CD14-positive monocyte (primary cell): Measurements from ENCODE around the gene ZNF804B. TPM values are rescaled to one million over a fixed set of nuclear protein-coding genes. Genes with fewer than 3 reads are reported as not detected.

Experiments
- DNase-seq, 3 donors: peaks; one replicate each; pipeline ENCODE4 v3.0.0-alpha.2; 2011 to 2022
- H2AFZ ChIP-seq: 2 replicates; pipeline ENCODE4 v1.6.0; 2012; ENCODE audit warnings: mild to moderate bottlenecking, low read depth, low read length, inconsistent platforms; ENCODE audit not compliant: insufficient read depth, poor library complexity, severe bottlenecking
- H3K27ac ChIP-seq, 2 donors: 1 replicate in 1 of 2; 2 replicates in 1 of 2; pipeline ENCODE4 v1.5.1; 2012 to 2013; ENCODE audit warnings: low read length in 2 of 2, control low read depth in 1 of 2, inconsistent platforms in 1 of 2, low read depth in 1 of 2, mild to moderate bottlenecking in 1 of 2
- H3K27me3 ChIP-seq, 2 donors: one replicate each; pipeline versions ENCODE4 v1.6.0 to v1.6.1; 2011 to 2013; ENCODE audit warnings: low read length in 2 of 2; ENCODE audit not compliant: control insufficient read depth in 2 of 2, insufficient read depth in 2 of 2
- H3K36me3 ChIP-seq, 2 donors: replicated peaks in 1 of 2; 1 replicate in 1 of 2; 2 replicates in 1 of 2; pipeline versions ENCODE4 v1.5.1 to v1.6.1; 2012 to 2013; ENCODE audit warnings: low read length in 2 of 2, control low read depth in 1 of 2, inconsistent platforms in 1 of 2, mild to moderate bottlenecking in 1 of 2; ENCODE audit not compliant: insufficient read depth in 2 of 2, control insufficient read depth in 1 of 2
- H3K4me1 ChIP-seq, 2 donors: 1 replicate in 1 of 2; 2 replicates in 1 of 2; pipeline versions ENCODE4 v1.5.1 to v1.6.1; 2012 to 2013; ENCODE audit warnings: low read length in 2 of 2, control low read depth in 1 of 2, inconsistent platforms in 1 of 2, mild to moderate bottlenecking in 1 of 2, moderate library complexity in 1 of 2; ENCODE audit not compliant: insufficient read depth in 2 of 2, control insufficient read depth in 1 of 2
- H3K4me2 ChIP-seq: replicated peaks from 2 replicates; pipeline ENCODE3; 2012; ENCODE audit warnings: low read length, moderate library complexity, mild to moderate bottlenecking; ENCODE audit not compliant: poor library complexity, severe bottlenecking; ENCODE audit errors: extremely low read depth
- H3K4me3 ChIP-seq, 3 experiments: fragments of 200-600 bp in 1 of 3; sonication (generic) in 1 of 3; replicated peaks in 1 of 3; 1 replicate in 2 of 3; 2 replicates in 1 of 3; pipeline ENCODE4 v1.5.1; 2011 to 2013; ENCODE audit warnings: low read length in 3 of 3, mild to moderate bottlenecking in 3 of 3, control low read depth in 2 of 3, low read depth in 2 of 3, inconsistent platforms in 1 of 3, moderate library complexity in 1 of 3
- H3K79me2 ChIP-seq: 2 replicates; pipeline ENCODE4 v1.6.0; 2012; ENCODE audit warnings: mild to moderate bottlenecking, control low read depth, inconsistent platforms, low read length, moderate library complexity; ENCODE audit not compliant: insufficient read depth
- H3K9ac ChIP-seq: 2 replicates; pipeline ENCODE4 v1.6.0; 2017; ENCODE audit warnings: low read length, mild to moderate bottlenecking; ENCODE audit not compliant: insufficient read depth, poor library complexity, severe bottlenecking
- H3K9me3 ChIP-seq, 2 donors: replicated peaks in 1 of 2; 1 replicate in 1 of 2; 2 replicates in 1 of 2; pipeline versions ENCODE4 v1.5.1 to v1.6.1; 2012 to 2013; ENCODE audit warnings: low read length in 2 of 2, control low read depth in 1 of 2; ENCODE audit not compliant: control insufficient read depth in 1 of 2, insufficient read depth in 1 of 2
- H4K20me1 ChIP-seq: 2 replicates; pipeline ENCODE4 v1.6.0; 2012; ENCODE audit warnings: mild to moderate bottlenecking, low read length, control low read depth, moderate library complexity; ENCODE audit not compliant: insufficient read depth
- H3K27ac Mint-ChIP-seq, 7 donors: one replicate each; pipeline ENCODE4 v1.8.0; 2020; ENCODE audit warnings: mild to moderate bottlenecking in 7 of 7, mixed read lengths in 7 of 7, moderate library complexity in 6 of 7, inconsistent platforms in 2 of 7
- H3K27me3 Mint-ChIP-seq, 3 donors: one replicate each; pipeline ENCODE4 v1.8.0; 2021 to 2022; ENCODE audit warnings: low read depth in 3 of 3, mild to moderate bottlenecking in 3 of 3, mixed read lengths in 3 of 3, moderate library complexity in 3 of 3, inconsistent platforms in 1 of 3
- H3K36me3 Mint-ChIP-seq, 2 donors: one replicate each; pipeline ENCODE4 v1.8.0; 2020; ENCODE audit warnings: mixed read lengths in 2 of 2, inconsistent platforms in 1 of 2, mild to moderate bottlenecking in 1 of 2
- H3K4me1 Mint-ChIP-seq: one replicate; pipeline ENCODE4 v1.8.0; 2020; ENCODE audit warnings: mild to moderate bottlenecking, mixed read lengths
- H3K4me3 Mint-ChIP-seq, 2 donors: one replicate each; pipeline ENCODE4 v1.8.0; 2020; ENCODE audit warnings: mild to moderate bottlenecking in 2 of 2, mixed read lengths in 2 of 2, moderate library complexity in 1 of 2
- H3K9me3 Mint-ChIP-seq, 7 donors: one replicate each; pipeline ENCODE4 v1.8.0; 2020 to 2022; ENCODE audit warnings: mixed read lengths in 7 of 7, mild to moderate bottlenecking in 6 of 7, moderate library complexity in 6 of 7, inconsistent platforms in 2 of 7
- WGBS: methylation state at CpG from one replicate; pipeline ENCODE4 v1.1.5; 2013; ENCODE audit warnings: missing lambda C conversion rate; ENCODE audit not compliant: insufficient coverage; 5-methylcytosine and 5-hydroxymethylcytosine counted together
- intact Hi-C, 2 donors: fragments of 100-400 bp; cut with micrococcal nuclease; formaldehyde crosslinking; loops; one replicate each; pipeline versions ENCODE4 v1.15.0 to v1.15.1; 2023
- polyA plus RNA-seq, 3 donors: library from polyadenylated mRNA; depleted of rRNA in 1 of 3; unstranded in 2 of 3; stranded (reverse) in 1 of 3; fragments of 300-500 nt in 2 of 3; fragments of >200 nt in 1 of 3; fragmentation: Illumina TruSeq in 2 of 3; gene quantifications; 1 replicate in 2 of 3; 2 replicates in 1 of 3; pipeline ENCODE4 v1.2.3, GENCODE V29; 2012 to 2021
- TF ChIP-seq, protein P1 (sequence below): fragments of 200-600 bp; IDR thresholded peaks from one replicate; pipeline ENCODE4 v1.8.0; 2022; ENCODE audit warnings: antibody characterized with exemption, mild to moderate bottlenecking

ZNF804B gene
- polyA plus RNA-seq, 3 donors = not detected

DNA sequence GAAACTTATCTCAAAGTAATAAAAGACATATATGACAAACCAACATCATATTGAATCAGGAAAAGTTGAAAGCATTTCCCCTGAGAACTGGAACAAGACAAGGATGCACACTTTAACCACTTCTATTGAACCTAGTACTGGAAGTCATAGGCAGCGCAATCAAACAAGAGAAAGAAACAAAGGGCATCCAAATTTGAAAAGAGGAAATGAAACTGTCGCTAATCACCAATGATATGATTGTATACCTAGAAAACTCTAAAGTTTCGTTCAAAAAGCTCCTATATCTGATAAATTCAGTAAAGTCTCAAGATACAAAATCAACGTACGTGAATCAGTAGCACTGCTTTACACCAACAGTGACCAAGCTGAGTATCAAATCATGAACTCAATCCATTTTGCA is 173.8 kb downstream of the ZNF804B start:
- Histone ChIP-seq H3K4me1 (no peaks in the 10 kb centered on the region), H2AFZ (no peak overlapping the region), H4K20me1 (no peaks in the 10 kb centered on the region), H3K79me2 (no peaks in the 10 kb centered on the region), H3K27ac (no peak overlapping the region), H3K27me3 (no peaks in the 10 kb centered on the region), H3K9me3 (no peaks in the 10 kb centered on the region), H3K4me2 (no peak overlapping the region), H3K4me3 (no peak overlapping the region), H3K9ac (no peak overlapping the region), H3K36me3 (no peaks in the 10 kb centered on the region)
- TF ChIP-seq, protein P1, sequence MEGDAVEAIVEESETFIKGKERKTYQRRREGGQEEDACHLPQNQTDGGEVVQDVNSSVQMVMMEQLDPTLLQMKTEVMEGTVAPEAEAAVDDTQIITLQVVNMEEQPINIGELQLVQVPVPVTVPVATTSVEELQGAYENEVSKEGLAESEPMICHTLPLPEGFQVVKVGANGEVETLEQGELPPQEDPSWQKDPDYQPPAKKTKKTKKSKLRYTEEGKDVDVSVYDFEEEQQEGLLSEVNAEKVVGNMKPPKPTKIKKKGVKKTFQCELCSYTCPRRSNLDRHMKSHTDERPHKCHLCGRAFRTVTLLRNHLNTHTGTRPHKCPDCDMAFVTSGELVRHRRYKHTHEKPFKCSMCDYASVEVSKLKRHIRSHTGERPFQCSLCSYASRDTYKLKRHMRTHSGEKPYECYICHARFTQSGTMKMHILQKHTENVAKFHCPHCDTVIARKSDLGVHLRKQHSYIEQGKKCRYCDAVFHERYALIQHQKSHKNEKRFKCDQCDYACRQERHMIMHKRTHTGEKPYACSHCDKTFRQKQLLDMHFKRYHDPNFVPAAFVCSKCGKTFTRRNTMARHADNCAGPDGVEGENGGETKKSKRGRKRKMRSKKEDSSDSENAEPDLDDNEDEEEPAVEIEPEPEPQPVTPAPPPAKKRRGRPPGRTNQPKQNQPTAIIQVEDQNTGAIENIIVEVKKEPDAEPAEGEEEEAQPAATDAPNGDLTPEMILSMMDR = no peak
- Mint-ChIP-seq H3K9me3 (peaks cover 0 to 7% (median 2%) of the 10 kb centered on the region in 7 donors), H3K36me3 (no peaks in the 10 kb centered on the region), H3K4me1 (no peaks in the 10 kb centered on the region), H3K27me3 (no peaks in the 10 kb centered on the region), H3K27ac (no peak overlapping the region), H3K4me3 (no peak overlapping the region)
- no peak for DNase-seq
- intact Hi-C loops = no loop called here
- WGBS = 95% methylated on average over 3 of the region's 5 CpGs

DNA sequence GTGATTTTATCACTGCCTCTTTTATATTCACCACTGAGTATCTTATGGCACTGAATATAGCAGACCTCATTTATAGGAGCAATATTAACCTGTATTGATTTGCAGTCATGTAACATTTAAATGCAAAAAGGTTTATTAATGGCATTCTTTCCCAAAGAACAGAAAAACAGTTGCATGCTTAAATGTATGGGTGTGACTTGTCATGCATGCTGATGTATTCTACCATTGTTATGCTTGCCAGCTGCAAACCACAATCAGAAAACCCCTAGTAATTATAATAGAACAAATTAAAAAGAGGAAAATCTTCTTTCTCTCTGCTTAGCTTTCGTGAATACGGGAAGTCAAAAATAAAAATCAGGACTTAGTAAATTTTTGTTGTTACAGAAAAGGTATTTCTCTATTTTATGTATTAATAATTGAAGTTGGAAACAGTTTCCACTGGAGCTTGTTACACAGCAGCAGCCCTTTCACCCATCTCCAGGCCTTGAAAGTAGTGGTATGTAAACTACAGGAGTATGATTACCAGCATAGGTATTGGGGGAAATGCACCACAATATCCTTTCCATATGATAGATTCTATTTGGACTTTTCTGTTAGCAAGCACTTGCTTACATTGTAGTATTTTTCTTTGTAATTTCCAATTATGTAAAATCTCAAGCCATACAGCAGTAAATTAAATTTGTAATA is 183.5 kb downstream of the ZNF804B start:
- no peaks in the 10 kb centered on the region for H3K36me3 Mint-ChIP-seq
- Histone ChIP-seq H3K79me2 (no peaks in the 10 kb centered on the region), H3K9ac (no peak overlapping the region), H3K27me3 (no peaks in the 10 kb centered on the region), H2AFZ (no peak overlapping the region), H3K4me1 (no peaks in the 10 kb centered on the region), H3K27ac (no peak overlapping the region), H4K20me1 (no peaks in the 10 kb centered on the region), H3K9me3 (no peaks in the 10 kb centered on the region), H3K4me2 (no peak overlapping the region), H3K4me3 (no peak overlapping the region), H3K36me3 (no peaks in the 10 kb centered on the region)
- H3K4me3 Mint-ChIP-seq = no peak overlapping the region
- H3K4me1 Mint-ChIP-seq = no peaks in the 10 kb centered on the region
- TF ChIP-seq, protein P1 = no peak
- intact Hi-C loops = no loop called here
- H3K27ac Mint-ChIP-seq = no peak overlapping the region
- no CpG with 5 or more reads among the region's 2 CpGs for WGBS
- peaks cover 0 to 3% (median 0%) of the 10 kb centered on the region in 7 donors for H3K9me3 Mint-ChIP-seq
- DNase-seq = no peak
- H3K27me3 Mint-ChIP-seq = no peaks in the 10 kb centered on the region
